ENCODE data around the gene MYO1G.

The MYO1G gene

DNA sequence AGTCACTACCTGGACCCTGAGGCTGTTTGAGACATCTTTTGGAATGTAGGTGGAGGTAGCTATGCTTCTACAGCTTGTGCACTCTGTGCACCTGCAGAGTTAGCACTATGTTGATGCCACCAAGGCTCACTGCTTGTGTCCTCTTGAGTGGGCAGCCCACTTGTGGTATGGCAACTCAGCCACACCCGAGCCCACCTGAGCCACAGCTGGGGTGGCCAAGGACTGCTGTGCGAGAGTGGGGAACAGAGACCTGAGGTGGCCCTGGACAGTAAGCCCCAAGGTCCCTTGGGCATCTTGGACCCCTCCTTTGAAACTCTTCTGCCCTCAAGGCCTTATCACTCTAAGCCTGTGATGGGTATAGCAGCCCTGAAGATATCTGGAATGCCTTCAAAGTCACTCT is 25.7 kb downstream of the MYO1G start:
- no peaks in the 10 kb centered on the region for H3K79me2 ChIP-seq (ENCODE audit: insufficient read depth, low read length)
- H3K9ac ChIP-seq (ENCODE audit: low read depth, low read length), result no peak overlapping the region
- DNase-seq, result no peak
- peaks cover 4% of the 10 kb centered on the region for H3K27me3 ChIP-seq (ENCODE audit: insufficient read depth, low read length, poor library complexity)
- H3K4me1 ChIP-seq (ENCODE audit: insufficient read depth, low read length), result no peaks in the 10 kb centered on the region
- H4K20me1 ChIP-seq (ENCODE audit: insufficient read depth, low read length), result no peaks in the 10 kb centered on the region
- no peaks in the 10 kb centered on the region for H3K9me3 ChIP-seq (ENCODE audit: insufficient read depth, low read length, severe bottlenecking)
- no peak for TF ChIP-seq EZH2 (IDR thresholded peaks at IDR 0.05; ENCODE audit: borderline replicate concordance, low read depth, low read length, severe bottlenecking)
- TF ChIP-seq, protein P1, sequence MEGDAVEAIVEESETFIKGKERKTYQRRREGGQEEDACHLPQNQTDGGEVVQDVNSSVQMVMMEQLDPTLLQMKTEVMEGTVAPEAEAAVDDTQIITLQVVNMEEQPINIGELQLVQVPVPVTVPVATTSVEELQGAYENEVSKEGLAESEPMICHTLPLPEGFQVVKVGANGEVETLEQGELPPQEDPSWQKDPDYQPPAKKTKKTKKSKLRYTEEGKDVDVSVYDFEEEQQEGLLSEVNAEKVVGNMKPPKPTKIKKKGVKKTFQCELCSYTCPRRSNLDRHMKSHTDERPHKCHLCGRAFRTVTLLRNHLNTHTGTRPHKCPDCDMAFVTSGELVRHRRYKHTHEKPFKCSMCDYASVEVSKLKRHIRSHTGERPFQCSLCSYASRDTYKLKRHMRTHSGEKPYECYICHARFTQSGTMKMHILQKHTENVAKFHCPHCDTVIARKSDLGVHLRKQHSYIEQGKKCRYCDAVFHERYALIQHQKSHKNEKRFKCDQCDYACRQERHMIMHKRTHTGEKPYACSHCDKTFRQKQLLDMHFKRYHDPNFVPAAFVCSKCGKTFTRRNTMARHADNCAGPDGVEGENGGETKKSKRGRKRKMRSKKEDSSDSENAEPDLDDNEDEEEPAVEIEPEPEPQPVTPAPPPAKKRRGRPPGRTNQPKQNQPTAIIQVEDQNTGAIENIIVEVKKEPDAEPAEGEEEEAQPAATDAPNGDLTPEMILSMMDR (IDR thresholded peaks at IDR 0.05; ENCODE audit: borderline replicate concordance, extremely low read depth, low read length, poor library complexity, severe bottlenecking), result no peak
- H3K4me2 ChIP-seq (ENCODE audit: insufficient read depth, low read length), result no peak overlapping the region
- no peak overlapping the region for H2AFZ ChIP-seq (ENCODE audit: low read depth, low read length)
- H3K4me3 ChIP-seq (ENCODE audit: low read depth in 1 of 2, low read length in 2 of 2), result no peak overlapping the region
- no peak overlapping the region for H3K27ac ChIP-seq (ENCODE audit: low read length)
- no peak for ATAC-seq (ENCODE audit: insufficient read depth, low read depth)
- H3K36me3 ChIP-seq (ENCODE audit: insufficient read depth, low read length), result no peaks in the 10 kb centered on the region

DNA sequence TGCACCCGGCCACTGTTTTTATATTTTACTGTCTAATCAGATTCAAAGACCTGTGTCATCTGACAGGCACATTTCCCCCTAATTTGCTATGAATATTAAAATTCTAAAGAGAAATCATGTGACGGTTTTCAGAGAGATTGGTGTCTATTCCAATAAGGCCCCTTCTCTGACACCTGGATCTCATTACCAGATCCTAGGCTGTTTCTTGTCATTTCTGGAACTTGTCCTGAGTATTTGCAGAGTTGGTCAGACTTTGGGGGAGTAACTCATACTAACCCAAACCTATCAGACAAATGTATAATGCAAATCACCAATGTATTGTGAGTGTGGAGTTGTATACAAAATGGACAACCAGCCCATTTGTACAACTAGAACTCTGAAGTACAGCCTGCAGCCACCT is 29.5 kb downstream of the MYO1G start:
- no peaks in the 10 kb centered on the region for H3K4me1 ChIP-seq (ENCODE audit: insufficient read depth, low read length)
- TF ChIP-seq EZH2 (IDR thresholded peaks at IDR 0.05; ENCODE audit: borderline replicate concordance, low read depth, low read length, severe bottlenecking), result no peak
- TF ChIP-seq, protein P1 (IDR thresholded peaks at IDR 0.05; ENCODE audit: borderline replicate concordance, extremely low read depth, low read length, poor library complexity, severe bottlenecking), result no peak
- no peak overlapping the region for H3K4me3 ChIP-seq (ENCODE audit: low read depth in 1 of 2, low read length in 2 of 2)
- no peak for DNase-seq
- H3K79me2 ChIP-seq (ENCODE audit: insufficient read depth, low read length), result no peaks in the 10 kb centered on the region
- no peak overlapping the region for H2AFZ ChIP-seq (ENCODE audit: low read depth, low read length)
- H3K27me3 ChIP-seq (ENCODE audit: insufficient read depth, low read length, poor library complexity), result peaks cover 4% of the 10 kb centered on the region
- H3K36me3 ChIP-seq (ENCODE audit: insufficient read depth, low read length), result no peaks in the 10 kb centered on the region
- H4K20me1 ChIP-seq (ENCODE audit: insufficient read depth, low read length), result no peaks in the 10 kb centered on the region
- H3K9ac ChIP-seq (ENCODE audit: low read depth, low read length), result no peak overlapping the region
- H3K27ac ChIP-seq (ENCODE audit: low read length), result no peak overlapping the region
- no peak for ATAC-seq (ENCODE audit: insufficient read depth, low read depth)
- H3K9me3 ChIP-seq (ENCODE audit: insufficient read depth, low read length, severe bottlenecking), result no peaks in the 10 kb centered on the region
- no peak overlapping the region for H3K4me2 ChIP-seq (ENCODE audit: insufficient read depth, low read length)

DNA sequence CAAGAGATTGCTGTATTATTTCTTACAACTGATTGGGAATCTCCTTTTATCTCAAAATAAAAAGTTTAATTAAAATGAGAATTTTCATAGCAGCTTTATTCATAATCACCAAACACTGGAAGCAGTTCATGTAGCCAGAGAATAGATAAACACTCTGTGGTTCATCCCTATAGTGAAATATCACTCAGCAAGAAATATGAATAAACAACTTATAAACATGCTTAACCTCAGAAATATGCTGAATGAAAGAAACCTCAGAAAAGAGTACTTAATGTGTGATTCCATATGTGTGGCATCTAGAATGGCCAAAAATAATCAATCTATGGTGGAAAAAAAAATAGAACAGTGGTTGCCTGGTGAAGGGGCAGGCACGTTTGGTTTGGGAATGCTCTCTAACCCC is 33.3 kb downstream of the MYO1G start:
- H3K4me1 ChIP-seq (ENCODE audit: insufficient read depth, low read length), result no peaks in the 10 kb centered on the region
- DNase-seq, result no peak
- H3K9me3 ChIP-seq (ENCODE audit: insufficient read depth, low read length, severe bottlenecking), result no peaks in the 10 kb centered on the region
- H3K79me2 ChIP-seq (ENCODE audit: insufficient read depth, low read length), result no peaks in the 10 kb centered on the region
- no peak overlapping the region for H3K4me3 ChIP-seq (ENCODE audit: low read depth in 1 of 2, low read length in 2 of 2)
- H3K27me3 ChIP-seq (ENCODE audit: insufficient read depth, low read length, poor library complexity), result no peaks in the 10 kb centered on the region
- no peak overlapping the region for H2AFZ ChIP-seq (ENCODE audit: low read depth, low read length)
- no peak overlapping the region for H3K4me2 ChIP-seq (ENCODE audit: insufficient read depth, low read length)
- H3K9ac ChIP-seq (ENCODE audit: low read depth, low read length), result no peak overlapping the region
- TF ChIP-seq, protein P1 (IDR thresholded peaks at IDR 0.05; ENCODE audit: borderline replicate concordance, extremely low read depth, low read length, poor library complexity, severe bottlenecking), result no peak
- TF ChIP-seq EZH2 (IDR thresholded peaks at IDR 0.05; ENCODE audit: borderline replicate concordance, low read depth, low read length, severe bottlenecking), result no peak
- ATAC-seq (ENCODE audit: insufficient read depth, low read depth), result no peak
- no peak overlapping the region for H3K27ac ChIP-seq (ENCODE audit: low read length)
- H3K36me3 ChIP-seq (ENCODE audit: insufficient read depth, low read length), result no peaks in the 10 kb centered on the region
- H4K20me1 ChIP-seq (ENCODE audit: insufficient read depth, low read length), result no peaks in the 10 kb centered on the region

DNA sequence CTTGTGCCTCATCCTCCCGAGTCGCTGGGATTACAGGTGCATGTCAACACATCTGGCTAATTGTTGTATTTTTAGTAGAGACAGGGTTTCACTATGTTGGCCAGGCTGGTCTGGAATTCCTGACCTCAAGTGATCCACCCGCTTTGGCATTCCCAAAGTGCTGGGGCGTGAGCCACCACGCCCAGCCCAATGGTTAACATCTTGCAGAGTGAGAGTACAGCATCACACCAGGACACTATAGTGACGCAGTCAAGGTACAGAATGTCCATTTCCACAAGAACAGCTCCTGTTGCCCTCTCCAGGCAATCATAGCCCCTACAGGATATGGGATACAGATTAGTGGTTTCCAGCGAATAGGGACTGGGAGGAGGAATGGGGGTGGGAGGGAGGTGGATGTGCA is 34.0 kb downstream of the MYO1G start:
- TF ChIP-seq EZH2 (IDR thresholded peaks at IDR 0.05; ENCODE audit: borderline replicate concordance, low read depth, low read length, severe bottlenecking), result no peak
- TF ChIP-seq, protein P1 (IDR thresholded peaks at IDR 0.05; ENCODE audit: borderline replicate concordance, extremely low read depth, low read length, poor library complexity, severe bottlenecking), result no peak
- H2AFZ ChIP-seq (ENCODE audit: low read depth, low read length), result no peak overlapping the region
- H3K4me3 ChIP-seq (ENCODE audit: low read depth in 1 of 2, low read length in 2 of 2), result no peak overlapping the region
- H3K27me3 ChIP-seq (ENCODE audit: insufficient read depth, low read length, poor library complexity), result no peaks in the 10 kb centered on the region
- no peak overlapping the region for H3K27ac ChIP-seq (ENCODE audit: low read length)
- DNase-seq (no peak), ATAC-seq (ENCODE audit: insufficient read depth, low read depth) (no peak)
- H3K4me2 ChIP-seq (ENCODE audit: insufficient read depth, low read length), result no peak overlapping the region
- no peaks in the 10 kb centered on the region for H3K9me3 ChIP-seq (ENCODE audit: insufficient read depth, low read length, severe bottlenecking)
- no peaks in the 10 kb centered on the region for H3K4me1 ChIP-seq (ENCODE audit: insufficient read depth, low read length)
- no peaks in the 10 kb centered on the region for H3K79me2 ChIP-seq (ENCODE audit: insufficient read depth, low read length)
- H3K9ac ChIP-seq (ENCODE audit: low read depth, low read length), result no peak overlapping the region
- no peaks in the 10 kb centered on the region for H4K20me1 ChIP-seq (ENCODE audit: insufficient read depth, low read length)
- no peaks in the 10 kb centered on the region for H3K36me3 ChIP-seq (ENCODE audit: insufficient read depth, low read length)

All from DND-41 (cell line).